Progenitor cell of endocrine pancreas (in vitro differentiated cells): ENCODE results near the gene MEOX2. TPM values are rescaled to one million over a fixed set of nuclear protein-coding genes. Genes with fewer than 3 reads are reported as not detected.

Experiments
- DNase-seq: peaks from one replicate; pipeline ENCODE4 v3.0.0; 2021; ENCODE audit warnings: low spot score; ENCODE audit not compliant: unreplicated experiment
- H3K27ac Mint-ChIP-seq: 2 replicates; pipeline ENCODE4 v1.8.0; 2021; ENCODE audit warnings: mild to moderate bottlenecking, moderate library complexity, mixed read lengths
- H3K27me3 Mint-ChIP-seq: 2 replicates; pipeline ENCODE4 v1.8.0; 2021; ENCODE audit warnings: mixed read lengths
- H3K36me3 Mint-ChIP-seq: 2 replicates; pipeline ENCODE4 v1.8.0; 2022; ENCODE audit warnings: mixed read lengths; ENCODE audit not compliant: insufficient read depth
- H3K4me1 Mint-ChIP-seq: 2 replicates; pipeline ENCODE4 v1.8.0; 2021; ENCODE audit warnings: low read depth, mixed read lengths
- H3K4me3 Mint-ChIP-seq: 2 replicates; pipeline ENCODE4 v1.8.0; 2021; ENCODE audit warnings: low read depth, mild to moderate bottlenecking, moderate library complexity, mixed read lengths
- H3K9me3 Mint-ChIP-seq: 2 replicates; pipeline ENCODE4 v1.8.0; 2021; ENCODE audit warnings: low read depth, mixed read lengths
- total RNA-seq: library from RNA; stranded (reverse); gene quantifications from 2 replicates; pipeline ENCODE4 v1.2.1, GENCODE V29; 2021
- TF ChIP-seq, protein P1 (sequence below): fragments of 200-600 bp; sonication (generic); IDR thresholded peaks from one replicate; pipeline ENCODE4 v1.5.0; 2021; ENCODE audit warnings: antibody characterized with exemption, mild to moderate bottlenecking; ENCODE audit not compliant: unreplicated experiment

The MEOX2 gene
- total RNA-seq, 1 donor from 2014 or later = not detected

GRCh38 chr7:15719311-15719710, 32.8 kb upstream of the MEOX2 start:
- no peak overlapping the region for H3K27ac Mint-ChIP-seq
- no peak for DNase-seq
- no peaks in the 10 kb centered on the region for H3K9me3 Mint-ChIP-seq
- H3K4me3 Mint-ChIP-seq = no peak overlapping the region
- no peaks in the 10 kb centered on the region for H3K27me3 Mint-ChIP-seq
- H3K4me1 Mint-ChIP-seq = no peaks in the 10 kb centered on the region
- H3K36me3 Mint-ChIP-seq = no peaks in the 10 kb centered on the region
- TF ChIP-seq, protein P1, sequence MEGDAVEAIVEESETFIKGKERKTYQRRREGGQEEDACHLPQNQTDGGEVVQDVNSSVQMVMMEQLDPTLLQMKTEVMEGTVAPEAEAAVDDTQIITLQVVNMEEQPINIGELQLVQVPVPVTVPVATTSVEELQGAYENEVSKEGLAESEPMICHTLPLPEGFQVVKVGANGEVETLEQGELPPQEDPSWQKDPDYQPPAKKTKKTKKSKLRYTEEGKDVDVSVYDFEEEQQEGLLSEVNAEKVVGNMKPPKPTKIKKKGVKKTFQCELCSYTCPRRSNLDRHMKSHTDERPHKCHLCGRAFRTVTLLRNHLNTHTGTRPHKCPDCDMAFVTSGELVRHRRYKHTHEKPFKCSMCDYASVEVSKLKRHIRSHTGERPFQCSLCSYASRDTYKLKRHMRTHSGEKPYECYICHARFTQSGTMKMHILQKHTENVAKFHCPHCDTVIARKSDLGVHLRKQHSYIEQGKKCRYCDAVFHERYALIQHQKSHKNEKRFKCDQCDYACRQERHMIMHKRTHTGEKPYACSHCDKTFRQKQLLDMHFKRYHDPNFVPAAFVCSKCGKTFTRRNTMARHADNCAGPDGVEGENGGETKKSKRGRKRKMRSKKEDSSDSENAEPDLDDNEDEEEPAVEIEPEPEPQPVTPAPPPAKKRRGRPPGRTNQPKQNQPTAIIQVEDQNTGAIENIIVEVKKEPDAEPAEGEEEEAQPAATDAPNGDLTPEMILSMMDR = no peak

DNA sequence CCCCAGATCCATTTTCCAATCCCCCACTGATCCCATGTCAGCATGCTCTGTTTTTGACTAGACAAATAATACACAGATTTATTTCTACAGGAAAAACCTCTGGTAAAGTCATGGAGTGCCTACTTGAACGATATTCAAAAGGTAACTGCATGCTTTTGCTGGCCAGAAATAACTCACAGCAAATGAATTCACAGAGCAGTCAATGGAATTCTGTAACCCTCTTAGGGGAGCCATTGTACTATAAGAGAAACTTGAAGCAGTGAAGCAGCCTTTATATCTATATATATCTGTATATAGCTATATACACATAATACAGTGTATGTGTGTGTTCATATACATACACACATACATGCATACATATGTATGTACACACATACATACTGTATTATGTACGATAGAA, 29.0 kb upstream of the MEOX2 start:
- TF ChIP-seq, protein P1 = no peak
- no peak for DNase-seq
- H3K4me3 Mint-ChIP-seq = no peak overlapping the region
- no peaks in the 10 kb centered on the region for H3K36me3 Mint-ChIP-seq
- H3K27me3 Mint-ChIP-seq = no peaks in the 10 kb centered on the region
- H3K9me3 Mint-ChIP-seq = no peaks in the 10 kb centered on the region
- H3K27ac Mint-ChIP-seq = no peak overlapping the region
- no peaks in the 10 kb centered on the region for H3K4me1 Mint-ChIP-seq

- Mint-ChIP-seq H3K27ac (no peak overlapping the region), H3K9me3 (no peaks in the 10 kb centered on the region), H3K4me3 (no peak overlapping the region), H3K27me3 (no peaks in the 10 kb centered on the region), H3K36me3 (no peaks in the 10 kb centered on the region), H3K4me1 (no peaks in the 10 kb centered on the region)
- TF ChIP-seq, protein P1 = no peak
- DNase-seq = no peak
Measured at GRCh38 chr7:15709978-15710377, 23.5 kb upstream of the MEOX2 start.

GRCh38 chr7:15707570-15707969, 21.1 kb upstream of the MEOX2 start:
- Mint-ChIP-seq H3K36me3 (no peaks in the 10 kb centered on the region), H3K27me3 (no peaks in the 10 kb centered on the region), H3K9me3 (no peaks in the 10 kb centered on the region), H3K4me3 (no peak overlapping the region), H3K4me1 (no peaks in the 10 kb centered on the region), H3K27ac (no peak overlapping the region)
- no peak for DNase-seq
- TF ChIP-seq, protein P1 = no peak

DNA sequence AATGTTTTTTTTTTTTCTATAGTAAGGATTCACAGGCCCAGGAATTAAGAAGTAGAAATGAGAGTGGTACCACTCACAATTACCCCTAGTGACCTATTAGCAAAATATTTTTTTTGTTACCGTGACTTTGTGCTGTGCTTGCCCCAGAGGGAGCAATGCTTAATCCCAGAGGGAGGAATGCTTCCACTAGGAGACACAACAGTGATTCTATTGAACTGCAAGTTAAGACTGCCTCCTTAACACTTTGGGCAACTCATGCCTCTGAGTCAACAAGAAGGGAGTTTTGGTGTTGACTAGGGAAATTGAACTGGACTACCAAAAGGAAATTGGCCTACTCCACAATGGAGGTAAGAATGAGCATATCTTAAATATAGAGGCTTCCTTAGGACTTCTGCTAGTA, 17.2 kb upstream of the MEOX2 start:
- TF ChIP-seq, protein P1 = no peak
- Mint-ChIP-seq H3K4me3 (no peak overlapping the region), H3K4me1 (no peaks in the 10 kb centered on the region), H3K27me3 (no peaks in the 10 kb centered on the region), H3K27ac (no peak overlapping the region), H3K9me3 (no peaks in the 10 kb centered on the region), H3K36me3 (no peaks in the 10 kb centered on the region)
- DNase-seq = no peak
